Stimulated activated CD4-positive, alpha-beta T cell treated with anti-CD3 and anti-CD28 coated beads, TNF-alpha, amount 100 ng/mL, for 4 hours (primary cell): ENCODE measurements around the gene RAB15.
A peak's percentile ranks its signal among the peaks of the same experiment; 100 is the strongest.
"Not testable (repeated sequence)": the region's sequence is repeated elsewhere in the genome, so short reads cannot be mapped to it uniquely, and the experiment has no call there.

Experiments
- DNase-seq, 3 experiments: peaks; one replicate each; pipeline ENCODE4 v3.0.0-alpha.2; 2020; ENCODE audit warnings: low read depth in 3 of 3

Gene RAB15

GRCh38 chr14:64937821-64938193 lies 34.3 kb downstream of the RAB15 start:
- no peak for DNase-seq

DNA sequence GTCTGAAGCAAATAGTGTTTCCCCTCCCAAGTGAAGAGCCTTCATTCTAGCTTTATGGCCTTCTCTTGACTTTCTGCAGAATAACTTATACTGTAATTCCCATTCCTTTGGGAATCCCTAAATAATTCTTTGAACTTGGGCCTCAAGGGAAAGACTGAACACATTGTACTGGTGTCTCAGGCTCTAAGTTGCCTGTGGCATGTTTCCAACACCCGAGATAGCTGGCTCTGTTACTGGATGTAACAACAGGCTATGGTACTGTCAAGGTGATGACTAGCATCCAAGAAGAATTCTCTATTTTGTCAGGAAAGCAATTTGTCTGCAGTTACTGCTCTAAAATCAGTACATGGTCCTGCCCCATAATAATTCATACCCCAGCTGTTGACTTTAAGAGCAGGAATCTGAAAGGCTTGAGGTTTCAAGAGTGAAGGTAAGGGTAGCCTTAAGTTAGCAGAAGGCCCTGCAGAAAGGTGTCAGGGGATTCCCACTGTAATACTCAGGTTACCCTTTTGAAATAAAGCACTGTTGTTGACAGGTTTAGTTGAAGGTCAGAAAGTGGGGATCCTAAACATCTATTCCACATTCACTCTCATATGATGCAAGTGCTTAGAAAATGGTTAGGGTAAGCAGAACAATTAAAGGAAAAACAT lies 34.8 kb downstream of the RAB15 start:
- no peak for DNase-seq

- no peak for DNase-seq
Measured at GRCh38 chr14:64935508-64935907, 36.6 kb downstream of the RAB15 start.

- no peak for DNase-seq
Measured at GRCh38 chr14:64934338-64934929, 37.7 kb downstream of the RAB15 start.

GRCh38 chr14:64932231-64932630 lies 39.9 kb downstream of the RAB15 start:
- DNase-seq = no peak

- no peak for DNase-seq
Measured at GRCh38 chr14:64931123-64931522, 41.0 kb downstream of the RAB15 start.

GRCh38 chr14:64930085-64930843 lies 41.9 kb downstream of the RAB15 start:
- DNase-seq = no peak

- no peak for DNase-seq
Measured at GRCh38 chr14:64929014-64929359, 43.1 kb downstream of the RAB15 start.

GRCh38 chr14:64928239-64929013 lies 43.7 kb downstream of the RAB15 start:
- DNase-seq = no peak

- no peak for DNase-seq
Measured at GRCh38 chr14:64927031-64927430, 45.1 kb downstream of the RAB15 start.

GRCh38 chr14:64926398-64926995 lies 45.6 kb downstream of the RAB15 start:
- no peak for DNase-seq

GRCh38 chr14:64923015-64923414 lies 49.1 kb downstream of the RAB15 start:
- DNase-seq = no peak

- no peak for DNase-seq
Measured at GRCh38 chr14:64920465-64920864, 51.7 kb downstream of the RAB15 start.

- no peak for DNase-seq
Measured at GRCh38 chr14:64919618-64920017, 52.5 kb downstream of the RAB15 start.

GRCh38 chr14:64919215-64919614 lies 52.9 kb downstream of the RAB15 start:
- no peak for DNase-seq

GRCh38 chr14:64918216-64918615 lies 53.9 kb downstream of the RAB15 start:
- DNase-seq = no peak

DNA sequence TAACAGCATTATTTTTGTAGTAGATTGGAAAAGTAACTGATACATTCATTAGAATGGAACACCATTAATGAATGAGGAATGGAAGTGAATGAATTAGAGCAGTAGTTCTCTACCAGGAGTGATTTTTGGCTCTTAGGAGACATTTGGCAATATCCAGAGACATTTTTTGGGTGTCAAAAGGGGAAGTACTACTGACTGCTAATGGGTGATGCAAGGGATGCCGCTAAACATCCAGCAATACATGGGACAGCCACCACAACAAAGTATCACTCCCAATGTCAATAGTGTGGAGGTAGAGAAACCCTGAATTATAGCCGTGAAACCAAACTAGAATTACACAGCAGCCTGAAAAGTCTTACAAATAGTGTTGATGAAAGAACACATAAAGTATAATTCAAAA lies 56.3 kb downstream of the RAB15 start:
- no peak for DNase-seq

DNA sequence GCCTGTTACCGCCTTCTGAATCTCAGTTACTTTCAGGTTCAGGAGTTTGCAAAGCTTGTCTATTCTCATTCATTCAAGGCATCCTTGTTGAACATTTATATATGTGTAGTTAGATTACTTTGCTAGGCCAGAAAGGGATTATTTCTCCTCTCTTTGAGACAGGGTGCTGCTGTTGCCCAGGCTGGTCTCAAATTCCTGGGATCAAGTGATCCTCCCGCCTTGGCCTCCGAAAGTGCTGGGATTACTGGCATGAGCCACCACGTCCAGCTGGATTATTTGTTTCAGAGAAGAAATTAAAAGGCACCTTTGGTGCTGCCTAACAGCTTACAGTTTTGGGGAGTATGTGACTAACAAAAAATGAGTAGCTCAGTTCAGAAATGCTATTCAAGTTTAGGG lies 57.1 kb downstream of the RAB15 start:
- DNase-seq = no peak

DNA sequence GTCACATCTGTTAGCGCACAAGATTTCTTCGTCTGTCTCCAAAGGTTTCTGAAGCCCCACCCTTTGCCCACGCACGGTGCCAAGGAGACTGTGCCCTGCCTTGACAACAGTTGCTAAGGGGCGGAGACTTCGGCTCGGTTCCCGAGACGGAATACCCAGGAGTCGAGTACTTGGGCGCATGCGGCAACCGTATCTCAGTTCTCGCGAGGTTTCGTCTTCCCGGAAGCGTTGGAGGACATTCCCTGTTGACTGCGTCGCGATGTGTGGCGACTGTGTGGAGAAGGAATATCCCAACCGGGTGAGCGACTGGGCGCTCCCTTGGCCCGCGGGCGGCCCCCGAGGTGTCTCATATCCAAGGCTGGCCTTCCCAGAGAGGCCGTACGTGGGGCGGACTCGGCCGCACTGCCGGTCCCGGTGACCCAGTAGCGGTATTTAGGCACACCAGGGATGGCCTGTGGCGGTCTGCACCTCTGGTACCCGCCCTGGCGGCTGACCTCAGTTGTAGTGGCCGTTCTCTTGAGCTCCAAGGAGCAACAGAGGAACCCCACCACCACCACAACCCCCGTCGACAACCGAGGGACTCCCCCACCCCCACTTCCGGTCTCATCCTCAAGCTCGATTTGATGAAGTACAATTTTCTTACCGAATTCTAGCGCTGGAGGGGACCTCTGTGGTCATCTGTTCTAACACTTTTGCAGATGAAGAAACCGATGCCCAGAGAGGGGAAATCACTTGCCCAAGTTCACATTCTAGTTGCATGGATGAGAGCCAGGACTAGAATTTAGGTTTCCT lies 57.7 kb downstream of the RAB15 start, which contains the start of gene CHURC1:
TSS of gene CHURC1 (plus strand) at position 219 of the 792 bp plus-strand sequence. CDS start at position 260, 41 bp downstream.
- peak; percentile 82 to 97 (median 97) for DNase-seq

DNA sequence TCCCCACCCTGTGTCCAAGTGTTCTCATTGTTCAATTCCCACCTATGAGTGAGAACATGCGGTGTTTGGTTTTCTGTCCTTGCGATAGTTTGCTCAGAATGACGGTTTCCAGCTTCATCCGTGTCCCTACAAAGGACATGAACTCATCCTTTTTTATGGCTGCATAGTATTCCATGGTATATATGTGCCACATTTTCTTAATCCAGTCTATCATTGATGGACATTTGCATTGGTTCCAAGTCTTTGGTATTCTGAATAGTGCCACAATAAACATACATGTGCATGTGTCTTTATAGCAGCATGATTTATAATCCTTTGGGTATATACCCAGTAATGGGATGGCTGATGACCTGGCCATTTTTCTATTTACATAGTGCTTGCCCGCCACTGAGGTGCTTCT lies 58.7 kb downstream of the RAB15 start:
- DNase-seq = not testable (repeated sequence)

DNA sequence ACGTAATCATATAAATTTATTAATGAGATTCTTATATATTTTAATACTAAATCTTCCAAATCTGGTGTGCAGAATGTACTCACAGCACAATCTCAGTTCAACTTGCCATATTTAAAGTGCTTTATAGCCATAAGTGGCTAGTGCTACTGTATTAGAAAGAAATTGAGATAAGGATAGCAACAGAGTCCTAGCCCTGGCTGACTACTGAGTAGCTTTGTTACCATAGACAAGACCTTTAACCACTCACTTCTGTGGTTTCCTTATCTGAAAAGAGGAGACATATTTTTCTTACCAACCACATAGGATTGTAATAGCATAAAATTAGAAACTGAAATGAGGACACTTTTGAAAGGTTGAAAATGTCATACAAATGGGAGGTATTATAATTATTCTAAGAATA lies 59.9 kb downstream of the RAB15 start:
- DNase-seq = no peak
